Measurements from ENCODE around the gene MRPL47. TPM values are rescaled to one million over a fixed set of nuclear protein-coding genes. Genes with fewer than 3 reads are reported as not detected.

MRPL47 gene
- total RNA-seq, 2 experiments from 2014 or later = 32.5 to 37.2 TPM

Other genes starting within 250 kb of the MRPL47 start
- gene GNB4, start 153.2 kb downstream of the MRPL47 start, total RNA-seq = 1 to 10 TPM; 6.9 to 7.4 TPM
- 10 to 100 TPM; 88.7 to 89.5 TPM for gene ACTL6A, start 41.7 kb downstream of the MRPL47 start, total RNA-seq
- 10 to 100 TPM; 78.4 to 91.7 TPM for gene NDUFB5, start 156 bp upstream of the MRPL47 start, total RNA-seq
- 10 to 100 TPM in 1 of 2 experiments, 1 to 10 TPM in 1; 9.6 to 10.3 TPM for gene USP13, start 48.4 kb upstream of the MRPL47 start, total RNA-seq

All from activated CD4-positive, alpha-beta T cell treated with anti-CD3 and anti-CD28 coated beads, Interleukin-2, amount 10 ng/mL, durations not matched to agents 7 days and 5 days (primary cell).